ENCODE measurements around the gene EFS.
"Not testable (repeated sequence)": the region's sequence is repeated elsewhere in the genome, so short reads cannot be mapped to it uniquely, and the experiment has no call there.

EFS gene

GRCh38 chr14:23398348-23398747, 33.4 kb upstream of the EFS start:
- no peak for DNase-seq

- DNase-seq, result no peak
Observed at GRCh38 chr14:23396781-23397407, 31.9 kb upstream of the EFS start.

GRCh38 chr14:23396126-23396525, 31.2 kb upstream of the EFS start:
- DNase-seq, result no peak

- DNase-seq, result no peak
Observed at GRCh38 chr14:23392613-23393012, 27.6 kb upstream of the EFS start.

- DNase-seq, result not testable (repeated sequence)
Observed at GRCh38 chr14:23389871-23390270, 24.9 kb upstream of the EFS start.

GRCh38 chr14:23389396-23389795, 24.4 kb upstream of the EFS start:
- DNase-seq, result no peak

- DNase-seq, result no peak
Observed at GRCh38 chr14:23388996-23389395, 24.0 kb upstream of the EFS start.

GRCh38 chr14:23387916-23388882, 23.2 kb upstream of the EFS start:
- no peak for DNase-seq

GRCh38 chr14:23386999-23387398, 22.0 kb upstream of the EFS start:
- DNase-seq, result no peak

GRCh38 chr14:23386266-23386657, 21.3 kb upstream of the EFS start:
- DNase-seq, result not testable (repeated sequence)

- DNase-seq, result no peak
Observed at GRCh38 chr14:23385642-23386265, 20.8 kb upstream of the EFS start.

GRCh38 chr14:23385244-23385641, 20.3 kb upstream of the EFS start:
- no peak for DNase-seq

GRCh38 chr14:23384364-23385080, 19.6 kb upstream of the EFS start:
- no peak for DNase-seq

- no peak for DNase-seq
Observed at GRCh38 chr14:23382731-23383440, 17.9 kb upstream of the EFS start.

GRCh38 chr14:23382276-23382675, 17.3 kb upstream of the EFS start:
- no peak for DNase-seq

- DNase-seq, result no peak
Observed at GRCh38 chr14:23381871-23382270, 16.9 kb upstream of the EFS start.

GRCh38 chr14:23380976-23381375, 16.0 kb upstream of the EFS start:
- no peak for DNase-seq

GRCh38 chr14:23380197-23380914, 15.4 kb upstream of the EFS start:
- no peak for DNase-seq

- peak; percentile 31 for DNase-seq
Observed at GRCh38 chr14:23379366-23380196, 14.6 kb upstream of the EFS start.

GRCh38 chr14:23378612-23379220, 13.7 kb upstream of the EFS start:
- no peak for DNase-seq

Data from fibroblast of upper back skin (primary cell).